Heart left ventricle (tissue), 16 donors: Measurements from ENCODE around the gene PLPP3. TPM values are rescaled to one million over a fixed set of nuclear protein-coding genes. Genes with fewer than 3 reads are reported as not detected.

ENCODE experiments used
- ATAC-seq, 4 donors: fragments of 200-7000 bp; cut with Tn5 transposase; one replicate each; pipeline ENCODE4 v1.9.1; 2020 to 2022; ENCODE audit warnings: moderate library complexity in 4 of 4, mild to moderate bottlenecking in 3 of 4, moderate number of reproducible peaks in 1 of 4
- DNase-seq, 5 donors: peaks; one replicate each; pipeline ENCODE4 v3.0.0-alpha.2; 2020
- H3K27ac ChIP-seq, 12 donors: fragments of 200-600 bp; sonication (generic) in 4 of 12; one replicate each; pipeline versions ENCODE4 v1.5.0 to v1.8.0; 2016 to 2022; ENCODE audit warnings: mild to moderate bottlenecking in 2 of 12
- H3K27me3 ChIP-seq, 9 donors: fragments of 200-600 bp; sonication (generic) in 2 of 9; one replicate each; pipeline versions ENCODE4 v1.5.1 to v1.8.0; 2016 to 2022; ENCODE audit warnings: mild to moderate bottlenecking in 3 of 9
- H3K36me3 ChIP-seq, 9 donors: fragments of 200-600 bp; sonication (generic) in 2 of 9; one replicate each; pipeline versions ENCODE4 v1.5.0 to v1.8.0; 2018 to 2022; ENCODE audit warnings: mild to moderate bottlenecking in 2 of 9
- H3K4me1 ChIP-seq, 12 donors: fragments of 200-600 bp; sonication (generic) in 4 of 12; one replicate each; pipeline versions ENCODE4 v1.5.0 to v1.8.0; 2016 to 2022; ENCODE audit warnings: mild to moderate bottlenecking in 3 of 12
- H3K4me3 ChIP-seq, 12 donors: fragments of 200-600 bp; sonication (generic) in 4 of 12; one replicate each; pipeline versions ENCODE4 v1.5.0 to v1.8.0; 2017 to 2022; ENCODE audit warnings: mild to moderate bottlenecking in 9 of 12, moderate library complexity in 4 of 12
- H3K9me3 ChIP-seq, 12 donors: fragments of 200-600 bp; sonication (generic) in 4 of 12; one replicate each; pipeline versions ENCODE4 v1.5.0 to v1.8.0; 2016 to 2022; ENCODE audit warnings: mild to moderate bottlenecking in 1 of 12
- POLR2A ChIP-seq, 2 donors: fragments of 450-650 bp; IDR thresholded peaks; one replicate each; pipeline ENCODE4 v1.6.1; 2017; ENCODE audit warnings: antibody characterized with exemption in 2 of 2, mild to moderate bottlenecking in 2 of 2, moderate library complexity in 2 of 2
- WGBS, 4 donors: extraction: QIAGEN DNeasy Blood & Tissue Kit in 2 of 4; methylation state at CpG; one replicate each; pipeline versions ENCODE4 v1.1.5 to v1.1.7; 2013 to 2018; 5-methylcytosine and 5-hydroxymethylcytosine counted together
- intact Hi-C, 10 donors: fragments of 100-400 bp; cut with DNase I; formaldehyde crosslinking; loops; one replicate each; pipeline versions ENCODE4 v1.11.1 to v1.14.2; 2022
- polyA plus RNA-seq, 2 donors: library from polyadenylated mRNA; stranded (reverse); fragments of 200-250 nt; gene quantifications; one replicate each; pipeline ENCODE4 v1.2.3, GENCODE V29; 2013
- total RNA-seq, 9 donors: library from RNA; depleted of rRNA in 2 of 9; stranded (reverse); fragments of >200 nt in 2 of 9; fragmentation: NEBNext Ultra II Directional in 3 of 9; extraction: Animal tissue kit (Norgen Biotek cat#: 25700) in 3 of 9; gene quantifications; one replicate each; pipeline versions ENCODE4 v1.1.0 to v1.2.4, GENCODE V29; 2016 to 2023
- TF ChIP-seq, protein P1 (sequence below), 12 donors: fragments of 200-600 bp; sonication (generic) in 4 of 12; IDR thresholded peaks; one replicate each; pipeline versions ENCODE4 v1.5.0 to v1.8.0; 2018 to 2022; ENCODE audit warnings: antibody characterized with exemption in 12 of 12, mild to moderate bottlenecking in 5 of 12
- donor health status: ischemic (EF 13 %, LVEDD 7.1; RV severe dilation, severe dysfunction).
- donor health status: healthy with polysubstance abuse.
- donor health status: DM: no; HTN: yes; CAD: no.
- donor health status: DM: no; HTN: no; CAD: no.
- donor health status: ischemic (EF 25% LVEDD 6.9; RV normal size, moderate dysfunction).
- donor health status: ischemic (EF 25% LVEDD 5.7; RV mildly dilated, moderate dysfunction).
- donor health status: healthy.
- donor health status: DM: yes; HTN: yes; CAD: no.
- donor health status: ischemic (EF 35%, LVEDD 5.7; RV mildly dilated, moderate dysfunction).
- donor health status: nonischemic (EF 11% LVEDD 7.7; RV severe dilation, severe dysfunction).
- donor health status: DM: yes; HTN: yes; CAD: no.
- donor health status: PGD.
- donor health status: ischemic (EF 29% LVEDD 5.4; RV normal size, mild dysfunction).
- donor health status: nonischemic (EF 23%, LVEDD 6.1; RV moderate dilation, normal function).

Gene PLPP3
- total and polyA plus RNA-seq, 11 donors = 17.1 to 221 (median 89.9) TPM

DNA sequence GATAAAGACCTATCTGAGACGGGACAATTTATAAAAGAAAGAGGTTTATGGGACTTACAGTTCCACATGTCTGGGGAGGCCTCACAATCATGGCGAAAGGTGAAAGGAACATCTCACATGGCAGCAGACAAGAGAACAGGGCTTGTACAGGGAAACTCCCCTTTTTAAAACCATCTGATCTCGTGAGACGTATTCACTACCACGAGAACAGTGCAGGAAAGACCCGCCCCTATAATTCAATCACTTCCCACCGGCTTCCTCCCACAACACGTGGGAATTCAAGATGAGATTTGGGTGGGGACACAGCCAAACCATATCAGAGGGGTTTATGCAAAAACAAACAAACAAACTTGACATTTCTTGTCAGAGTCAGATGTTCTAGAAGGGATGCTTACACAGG lies 89.7 kb downstream of the PLPP3 start:
- ATAC-seq (no peak), DNase-seq (no peak)
- H3K27me3 ChIP-seq = no peaks in the 10 kb centered on the region
- TF ChIP-seq, protein P1, sequence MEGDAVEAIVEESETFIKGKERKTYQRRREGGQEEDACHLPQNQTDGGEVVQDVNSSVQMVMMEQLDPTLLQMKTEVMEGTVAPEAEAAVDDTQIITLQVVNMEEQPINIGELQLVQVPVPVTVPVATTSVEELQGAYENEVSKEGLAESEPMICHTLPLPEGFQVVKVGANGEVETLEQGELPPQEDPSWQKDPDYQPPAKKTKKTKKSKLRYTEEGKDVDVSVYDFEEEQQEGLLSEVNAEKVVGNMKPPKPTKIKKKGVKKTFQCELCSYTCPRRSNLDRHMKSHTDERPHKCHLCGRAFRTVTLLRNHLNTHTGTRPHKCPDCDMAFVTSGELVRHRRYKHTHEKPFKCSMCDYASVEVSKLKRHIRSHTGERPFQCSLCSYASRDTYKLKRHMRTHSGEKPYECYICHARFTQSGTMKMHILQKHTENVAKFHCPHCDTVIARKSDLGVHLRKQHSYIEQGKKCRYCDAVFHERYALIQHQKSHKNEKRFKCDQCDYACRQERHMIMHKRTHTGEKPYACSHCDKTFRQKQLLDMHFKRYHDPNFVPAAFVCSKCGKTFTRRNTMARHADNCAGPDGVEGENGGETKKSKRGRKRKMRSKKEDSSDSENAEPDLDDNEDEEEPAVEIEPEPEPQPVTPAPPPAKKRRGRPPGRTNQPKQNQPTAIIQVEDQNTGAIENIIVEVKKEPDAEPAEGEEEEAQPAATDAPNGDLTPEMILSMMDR (IDR thresholded peaks at IDR 0.05) = no peak
- TF ChIP-seq POLR2A (IDR thresholded peaks at IDR 0.05) = no peak
- H3K36me3 ChIP-seq = peaks cover 0 to 33% (median 15%) of the 10 kb centered on the region in 9 donors
- 60 to 74% (median 68%) methylated on average over 8 of the region's 8 CpGs for WGBS, 4 donors
- peaks cover 0 to 14% (median 9%) of the 10 kb centered on the region in 12 donors for H3K4me1 ChIP-seq
- no peak overlapping the region for H3K4me3 ChIP-seq
- H3K9me3 ChIP-seq = no peaks in the 10 kb centered on the region
- intact Hi-C loops = loop anchor here in 1 of 10 donors (10.0 kb wide), 1 partner anchor 85 kb away; the partner anchor contains the start of gene PLPP3
- no peak overlapping the region for H3K27ac ChIP-seq

DNA sequence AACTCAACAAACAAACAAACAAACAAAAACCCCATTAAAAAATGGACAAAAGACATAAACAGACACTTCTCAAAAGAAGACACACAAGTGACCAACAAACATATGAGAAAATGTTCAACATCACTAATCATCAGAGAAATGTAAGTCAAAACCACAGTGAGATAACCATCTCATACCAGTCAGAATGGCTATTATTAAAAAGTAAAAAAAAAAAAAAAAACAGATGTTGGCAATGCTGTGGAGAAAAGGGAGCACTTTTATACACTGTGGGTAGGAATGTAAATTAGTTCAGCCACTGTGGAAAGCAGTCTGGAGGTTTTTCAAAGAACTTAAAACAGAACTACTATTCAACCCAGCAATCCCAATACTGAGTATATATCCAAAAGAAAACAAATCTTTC lies 94.7 kb downstream of the PLPP3 start:
- DNase-seq (no peak), ATAC-seq (no peak)
- TF ChIP-seq POLR2A (IDR thresholded peaks at IDR 0.05) = no peak
- TF ChIP-seq, protein P1 (IDR thresholded peaks at IDR 0.05) = no peak
- intact Hi-C loops = no loop called here
- Histone ChIP-seq H3K4me1 (no peaks in the 10 kb centered on the region), H3K27me3 (no peaks in the 10 kb centered on the region), H3K27ac (no peak overlapping the region), H3K9me3 (no peaks in the 10 kb centered on the region), H3K4me3 (no peak overlapping the region), H3K36me3 (peaks cover 0 to 4% (median 0%) of the 10 kb centered on the region in 9 donors)

DNA sequence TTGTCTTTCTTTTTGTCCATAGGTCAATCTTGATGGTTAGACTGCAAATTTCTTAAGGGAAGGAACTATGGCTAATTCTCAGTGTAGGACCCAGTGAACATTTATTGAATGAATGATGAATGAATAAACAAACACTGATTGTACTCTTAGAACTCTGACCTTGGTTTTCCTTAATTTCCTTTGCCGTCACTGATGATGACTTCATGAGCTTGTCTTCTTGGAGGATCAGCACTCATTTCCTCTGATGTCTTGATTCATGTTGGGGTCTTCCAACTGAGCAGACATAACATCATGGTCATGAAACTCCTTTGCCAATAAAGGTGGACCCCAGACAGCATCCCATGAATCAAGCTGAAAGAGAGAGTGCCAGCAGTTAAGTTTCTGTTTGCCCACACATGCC lies 96.3 kb downstream of the PLPP3 start:
- Histone ChIP-seq H3K36me3 (peaks cover 0 to 4% (median 0%) of the 10 kb centered on the region in 9 donors), H3K27ac (no peak overlapping the region), H3K9me3 (no peaks in the 10 kb centered on the region), H3K4me3 (no peak overlapping the region), H3K4me1 (peaks cover 0 to 5% (median 4%) of the 10 kb centered on the region in 12 donors), H3K27me3 (no peaks in the 10 kb centered on the region)
- TF ChIP-seq POLR2A (IDR thresholded peaks at IDR 0.05) = no peak
- TF ChIP-seq, protein P1 (IDR thresholded peaks at IDR 0.05) = no peak
- intact Hi-C loops = no loop called here
- ATAC-seq (no peak), DNase-seq (no peak)
- 83 to 95% (median 88%) methylated on average over 1 of the region's 1 CpG for WGBS, 4 donors

DNA sequence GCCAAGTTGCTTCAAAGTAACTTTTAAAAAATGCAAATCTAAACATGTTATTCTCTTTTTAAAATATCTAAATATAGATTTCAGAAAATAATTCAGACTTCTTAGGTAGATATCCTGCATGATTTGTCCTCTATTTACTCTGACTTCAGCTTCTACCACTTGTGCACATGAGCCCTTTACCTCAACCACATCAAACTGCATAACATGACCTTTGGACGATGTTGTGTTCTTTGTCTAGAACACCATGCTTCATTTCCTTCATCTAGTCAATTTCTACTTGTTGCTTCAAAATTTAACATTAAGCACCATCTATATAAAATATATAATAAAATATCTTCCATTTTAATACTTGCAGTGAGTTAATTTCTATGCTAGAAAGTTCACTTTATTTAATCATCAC lies 96.9 kb downstream of the PLPP3 start:
- intact Hi-C loops = no loop called here

More for the DNA sequence above, 96.9 kb downstream of the PLPP3 start:
- ATAC-seq (no peak), DNase-seq (no peak)
- TF ChIP-seq, protein P1 (IDR thresholded peaks at IDR 0.05) = no peak
- TF ChIP-seq POLR2A (IDR thresholded peaks at IDR 0.05) = no peak
- Histone ChIP-seq H3K27me3 (peaks cover 0 to 1% (median 0%) of the 10 kb centered on the region in 9 donors), H3K9me3 (no peaks in the 10 kb centered on the region), H3K36me3 (peaks cover 0 to 4% (median 0%) of the 10 kb centered on the region in 9 donors), H3K4me1 (peaks cover 0 to 9% (median 6%) of the 10 kb centered on the region in 12 donors), H3K27ac (no peak overlapping the region), H3K4me3 (no peak overlapping the region)
- WGBS, 4 donors = 92 to 100% (median 93%) methylated on average over 1 of the region's 1 CpG
